Measurements from ENCODE around the gene ANKS1A.

The ANKS1A gene

DNA sequence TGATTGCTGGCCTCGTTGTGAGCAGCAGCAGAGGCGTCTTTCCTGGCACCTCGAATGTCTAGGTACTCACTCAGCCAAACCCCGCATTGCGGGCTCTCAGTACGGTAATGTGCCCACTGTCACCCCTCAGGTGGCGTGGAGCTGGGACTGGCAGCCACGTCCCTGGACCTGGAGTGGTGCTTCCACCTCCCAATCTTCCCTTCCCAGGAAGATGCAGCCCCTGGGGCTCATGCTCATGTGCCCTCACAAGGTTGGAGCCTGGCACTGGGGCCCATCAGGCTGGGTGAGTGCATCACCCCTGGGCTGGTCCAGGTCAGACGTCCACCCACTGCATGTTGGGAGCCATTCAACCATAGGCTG lies 176.4 kb downstream of the ANKS1A start (continued):
- TF ChIP-seq ZNF560 (tag by site-specific recombination; IDR thresholded peaks at IDR 0.05; ENCODE audit: borderline replicate concordance) (no peak), KLF10 (tag by site-specific recombination; IDR thresholded peaks at IDR 0.05) (no peak), ZNF140 (tag by site-specific recombination; IDR thresholded peaks at IDR 0.05) (no peak), ZNF664 (tag by site-specific recombination; IDR thresholded peaks at IDR 0.05) (no peak), ZNF311 (tag by site-specific recombination; IDR thresholded peaks at IDR 0.05; ENCODE audit: borderline replicate concordance) (no peak), ZNF391 (tag by site-specific recombination; IDR thresholded peaks at IDR 0.05; ENCODE audit: borderline replicate concordance, low read depth) (no peak)

DNA sequence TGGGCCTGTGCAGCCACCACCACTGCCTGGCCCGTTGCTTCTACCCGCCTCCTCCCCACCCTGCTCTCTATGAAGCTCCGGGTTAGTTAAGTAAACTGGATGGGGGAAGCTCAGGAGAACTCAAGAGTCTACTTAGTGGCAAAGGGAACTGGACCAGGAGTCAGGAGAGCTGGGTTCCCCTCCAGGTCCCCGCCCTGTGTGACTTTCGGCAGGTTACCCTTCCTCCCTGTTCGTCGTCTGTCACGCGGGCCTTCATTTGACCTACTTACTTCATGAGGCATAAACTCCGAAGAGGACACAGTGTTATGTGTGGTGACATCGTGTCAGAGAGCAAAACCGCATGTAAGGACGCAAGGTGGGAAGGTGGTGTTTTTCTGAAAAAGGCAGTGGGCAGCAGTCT lies 176.8 kb downstream of the ANKS1A start:
- POLR2A ChIA-PET = interaction anchor here (0.6 kb wide), 2 partner anchors 21 to 644 kb away, joined by 3 to 4 read pairs; no protein-coding TSS in a partner anchor

More for the DNA sequence above, 176.8 kb downstream of the ANKS1A start:
- TF ChIP-seq ZNF184 (tag by site-specific recombination; IDR thresholded peaks at IDR 0.05) = no peak
- no peak for TF ChIP-seq ZNF76 (tag by site-specific recombination; IDR thresholded peaks at IDR 0.05; ENCODE audit: borderline replicate concordance, low read depth)
- TF ChIP-seq, protein P1, sequence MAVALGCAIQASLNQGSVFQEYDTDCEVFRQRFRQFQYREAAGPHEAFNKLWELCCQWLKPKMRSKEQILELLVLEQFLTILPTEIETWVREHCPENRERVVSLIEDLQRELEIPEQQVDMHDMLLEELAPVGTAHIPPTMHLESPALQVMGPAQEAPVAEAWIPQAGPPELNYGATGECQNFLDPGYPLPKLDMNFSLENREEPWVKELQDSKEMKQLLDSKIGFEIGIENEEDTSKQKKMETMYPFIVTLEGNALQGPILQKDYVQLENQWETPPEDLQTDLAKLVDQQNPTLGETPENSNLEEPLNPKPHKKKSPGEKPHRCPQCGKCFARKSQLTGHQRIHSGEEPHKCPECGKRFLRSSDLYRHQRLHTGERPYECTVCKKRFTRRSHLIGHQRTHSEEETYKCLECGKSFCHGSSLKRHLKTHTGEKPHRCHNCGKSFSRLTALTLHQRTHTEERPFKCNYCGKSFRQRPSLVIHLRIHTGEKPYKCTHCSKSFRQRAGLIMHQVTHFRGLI (tag by site-specific recombination; IDR thresholded peaks at IDR 0.05) = no peak
- TF ChIP-seq, protein P2, sequence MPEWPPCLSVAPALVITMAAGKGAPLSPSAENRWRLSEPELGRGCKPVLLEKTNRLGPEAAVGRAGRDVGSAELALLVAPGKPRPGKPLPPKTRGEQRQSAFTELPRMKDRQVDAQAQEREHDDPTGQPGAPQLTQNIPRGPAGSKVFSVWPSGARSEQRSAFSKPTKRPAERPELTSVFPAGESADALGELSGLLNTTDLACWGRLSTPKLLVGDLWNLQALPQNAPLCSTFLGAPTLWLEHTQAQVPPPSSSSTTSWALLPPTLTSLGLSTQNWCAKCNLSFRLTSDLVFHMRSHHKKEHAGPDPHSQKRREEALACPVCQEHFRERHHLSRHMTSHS (tag by site-specific recombination; IDR thresholded peaks at IDR 0.05) = no peak
- TF ChIP-seq, protein P3, sequence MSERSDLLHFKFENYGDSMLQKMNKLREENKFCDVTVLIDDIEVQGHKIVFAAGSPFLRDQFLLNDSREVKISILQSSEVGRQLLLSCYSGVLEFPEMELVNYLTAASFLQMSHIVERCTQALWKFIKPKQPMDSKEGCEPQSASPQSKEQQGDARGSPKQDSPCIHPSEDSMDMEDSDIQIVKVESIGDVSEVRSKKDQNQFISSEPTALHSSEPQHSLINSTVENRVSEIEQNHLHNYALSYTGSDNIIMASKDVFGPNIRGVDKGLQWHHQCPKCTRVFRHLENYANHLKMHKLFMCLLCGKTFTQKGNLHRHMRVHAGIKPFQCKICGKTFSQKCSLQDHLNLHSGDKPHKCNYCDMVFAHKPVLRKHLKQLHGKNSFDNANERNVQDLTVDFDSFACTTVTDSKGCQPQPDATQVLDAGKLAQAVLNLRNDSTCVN (tag by site-specific recombination; optimal IDR thresholded peaks at IDR 0.05) = no peak
- no peak for TF ChIP-seq ZBTB21 (tag by site-specific recombination; IDR thresholded peaks at IDR 0.05)
- TF ChIP-seq ZNF658 (tag by site-specific recombination; IDR thresholded peaks at IDR 0.05) = no peak
- TF ChIP-seq, protein P4, sequence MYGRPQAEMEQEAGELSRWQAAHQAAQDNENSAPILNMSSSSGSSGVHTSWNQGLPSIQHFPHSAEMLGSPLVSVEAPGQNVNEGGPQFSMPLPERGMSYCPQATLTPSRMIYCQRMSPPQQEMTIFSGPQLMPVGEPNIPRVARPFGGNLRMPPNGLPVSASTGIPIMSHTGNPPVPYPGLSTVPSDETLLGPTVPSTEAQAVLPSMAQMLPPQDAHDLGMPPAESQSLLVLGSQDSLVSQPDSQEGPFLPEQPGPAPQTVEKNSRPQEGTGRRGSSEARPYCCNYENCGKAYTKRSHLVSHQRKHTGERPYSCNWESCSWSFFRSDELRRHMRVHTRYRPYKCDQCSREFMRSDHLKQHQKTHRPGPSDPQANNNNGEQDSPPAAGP (tag by site-specific recombination; IDR thresholded peaks at IDR 0.05) = no peak
- TF ChIP-seq SP2 (tag by site-specific recombination; IDR thresholded peaks at IDR 0.05) = no peak
- TF ChIP-seq, protein P5, sequence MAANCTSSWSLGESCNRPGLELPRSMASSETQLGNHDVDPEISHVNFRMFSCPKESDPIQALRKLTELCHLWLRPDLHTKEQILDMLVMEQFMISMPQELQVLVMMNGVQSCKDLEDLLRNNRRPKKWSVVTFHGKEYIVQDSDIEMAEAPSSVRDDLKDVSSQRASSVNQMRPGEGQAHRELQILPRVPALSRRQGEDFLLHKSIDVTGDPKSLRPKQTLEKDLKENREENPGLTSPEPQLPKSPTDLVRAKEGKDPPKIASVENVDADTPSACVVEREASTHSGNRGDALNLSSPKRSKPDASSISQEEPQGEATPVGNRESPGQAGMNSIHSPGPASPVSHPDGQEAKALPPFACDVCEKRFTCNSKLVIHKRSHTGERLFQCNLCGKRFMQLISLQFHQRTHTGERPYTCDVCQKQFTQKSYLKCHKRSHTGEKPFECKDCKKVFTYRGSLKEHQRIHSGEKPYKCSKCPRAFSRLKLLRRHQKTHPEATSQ (tag by site-specific recombination; IDR thresholded peaks at IDR 0.05) = no peak
- TF ChIP-seq ZNF175 (tag by site-specific recombination; IDR thresholded peaks at IDR 0.05) = no peak
- TF ChIP-seq ZNF16 (tag by site-specific recombination; IDR thresholded peaks at IDR 0.05; ENCODE audit: low read depth) = no peak
- no peak for TF ChIP-seq ZNF214 (tag by site-specific recombination; IDR thresholded peaks at IDR 0.05; ENCODE audit: borderline replicate concordance)
- TF ChIP-seq, protein P6, sequence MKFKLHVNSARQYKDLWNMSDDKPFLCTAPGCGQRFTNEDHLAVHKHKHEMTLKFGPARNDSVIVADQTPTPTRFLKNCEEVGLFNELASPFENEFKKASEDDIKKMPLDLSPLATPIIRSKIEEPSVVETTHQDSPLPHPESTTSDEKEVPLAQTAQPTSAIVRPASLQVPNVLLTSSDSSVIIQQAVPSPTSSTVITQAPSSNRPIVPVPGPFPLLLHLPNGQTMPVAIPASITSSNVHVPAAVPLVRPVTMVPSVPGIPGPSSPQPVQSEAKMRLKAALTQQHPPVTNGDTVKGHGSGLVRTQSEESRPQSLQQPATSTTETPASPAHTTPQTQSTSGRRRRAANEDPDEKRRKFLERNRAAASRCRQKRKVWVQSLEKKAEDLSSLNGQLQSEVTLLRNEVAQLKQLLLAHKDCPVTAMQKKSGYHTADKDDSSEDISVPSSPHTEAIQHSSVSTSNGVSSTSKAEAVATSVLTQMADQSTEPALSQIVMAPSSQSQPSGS (tag by site-specific recombination; IDR thresholded peaks at IDR 0.05; ENCODE audit: low read depth) = no peak
- no peak overlapping the region for H3K4me3 ChIP-seq (ENCODE audit: low read depth, low read length)
- peaks cover 0 to 26% of the 10 kb centered on the region in 2 experiments; a peak in 2 of 3 replicates for H3K36me3 ChIP-seq (ENCODE audit: control insufficient read depth in 2 of 2, insufficient read depth in 1 of 2, low read length in 2 of 2)
- H3K4me1 ChIP-seq (ENCODE audit: control insufficient read depth, insufficient read depth, low read length) = no peaks in the 10 kb centered on the region
- no peak overlapping the region for H3K27ac ChIP-seq (ENCODE audit: extremely low read depth, low read depth, low read length)
- CTCF ChIA-PET = no interaction called here
- no peaks in the 10 kb centered on the region for H3K9me3 ChIP-seq (ENCODE audit: control insufficient read depth, insufficient read depth, low read depth, low read length)

All from HEK293 (cell line).